ENCODE results near the gene PTMA.
A peak's percentile ranks its signal among the peaks of the same experiment; 100 is the strongest.
"Not testable (repeated sequence)": the region's sequence is repeated elsewhere in the genome, so short reads cannot be mapped to it uniquely, and the experiment has no call there.

PTMA gene, protein sequence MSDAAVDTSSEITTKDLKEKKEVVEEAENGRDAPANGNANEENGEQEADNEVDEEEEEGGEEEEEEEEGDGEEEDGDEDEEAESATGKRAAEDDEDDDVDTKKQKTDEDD

DNA sequence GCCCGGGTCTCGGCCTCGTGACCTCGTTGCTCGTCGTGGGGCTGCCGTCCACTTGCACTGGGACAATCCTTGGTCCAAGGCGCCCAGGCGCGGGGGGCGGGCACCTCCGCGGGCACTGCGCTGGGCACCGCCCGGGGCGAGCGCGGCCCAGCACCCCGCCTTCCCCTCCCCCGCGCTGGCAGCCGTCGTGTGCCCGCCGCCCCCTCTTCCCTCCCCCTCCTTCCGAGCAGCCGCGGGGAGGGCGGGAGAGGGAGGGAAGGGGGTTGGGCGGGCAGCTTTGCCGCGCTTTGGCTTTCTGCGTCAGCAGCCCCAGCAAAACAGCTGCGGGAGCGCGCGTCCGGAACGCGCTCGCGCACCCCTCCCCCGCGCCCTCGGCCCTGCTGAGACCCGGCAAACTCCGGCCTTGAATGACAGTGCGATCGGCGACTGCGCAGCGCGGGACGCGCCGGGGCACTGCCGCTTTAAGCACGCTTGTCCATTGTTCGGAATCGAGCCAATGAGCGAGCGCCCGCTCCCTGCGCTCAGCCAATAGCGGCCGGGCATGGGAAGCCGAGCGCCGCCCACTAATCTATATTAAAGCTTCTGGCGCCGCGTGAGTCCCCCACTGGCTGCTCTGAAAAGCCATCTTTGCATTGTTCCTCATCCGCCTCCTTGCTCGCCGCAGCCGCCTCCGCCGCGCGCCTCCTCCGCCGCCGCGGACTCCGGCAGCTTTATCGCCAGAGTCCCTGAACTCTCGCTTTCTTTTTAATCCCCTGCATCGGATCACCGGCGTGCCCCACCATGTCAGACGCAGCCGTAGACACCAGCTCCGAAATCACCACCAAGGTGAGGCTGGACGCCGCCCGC lies at the start of gene PTMA:
TSS of gene PTMA (plus strand) at position 599 of the 846 bp plus-strand sequence. CDS start at position 781, 182 bp downstream.
- DNase-seq, result peak; percentile 97

DNA sequence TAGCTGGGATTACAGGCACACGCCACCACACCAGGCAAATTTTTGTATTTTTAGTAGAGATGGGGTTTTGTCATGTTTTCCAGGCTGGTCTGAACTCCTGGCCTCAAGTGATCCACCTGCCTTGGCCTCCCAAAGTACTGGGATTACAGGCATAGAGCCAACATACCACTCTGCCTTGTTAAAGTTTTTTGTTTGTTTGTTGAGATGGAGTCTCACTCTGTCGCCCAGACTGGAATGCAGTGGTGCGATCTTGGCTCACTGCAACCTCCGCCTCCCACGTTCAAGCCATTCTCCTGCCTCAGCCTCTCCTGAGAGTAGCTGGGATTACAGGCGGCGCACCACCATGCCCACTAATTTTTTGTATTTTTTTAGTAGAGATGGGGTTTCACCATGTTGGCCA lies 48.3 kb upstream of the PTMA start:
- DNase-seq, result not testable (repeated sequence)

DNA sequence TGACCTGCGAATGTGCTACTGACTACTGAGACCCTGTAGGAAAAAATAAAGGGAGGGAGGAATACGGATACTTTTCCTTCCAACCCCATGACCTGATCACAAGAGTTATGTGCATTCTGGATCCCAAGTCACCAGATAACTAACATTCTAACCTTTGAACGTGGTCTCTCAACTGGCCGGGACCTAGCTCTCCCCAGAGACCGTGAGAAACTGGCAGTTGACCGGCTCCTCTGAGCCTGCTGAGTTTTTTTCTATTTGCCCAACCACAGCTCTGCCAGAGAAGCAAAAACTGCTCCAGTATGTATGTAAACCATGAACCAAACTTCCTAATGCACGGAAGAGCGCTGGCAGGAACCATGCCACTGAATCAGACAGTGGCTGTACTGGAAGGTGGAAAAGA lies 47.5 kb upstream of the PTMA start:
- no peak for DNase-seq

DNA sequence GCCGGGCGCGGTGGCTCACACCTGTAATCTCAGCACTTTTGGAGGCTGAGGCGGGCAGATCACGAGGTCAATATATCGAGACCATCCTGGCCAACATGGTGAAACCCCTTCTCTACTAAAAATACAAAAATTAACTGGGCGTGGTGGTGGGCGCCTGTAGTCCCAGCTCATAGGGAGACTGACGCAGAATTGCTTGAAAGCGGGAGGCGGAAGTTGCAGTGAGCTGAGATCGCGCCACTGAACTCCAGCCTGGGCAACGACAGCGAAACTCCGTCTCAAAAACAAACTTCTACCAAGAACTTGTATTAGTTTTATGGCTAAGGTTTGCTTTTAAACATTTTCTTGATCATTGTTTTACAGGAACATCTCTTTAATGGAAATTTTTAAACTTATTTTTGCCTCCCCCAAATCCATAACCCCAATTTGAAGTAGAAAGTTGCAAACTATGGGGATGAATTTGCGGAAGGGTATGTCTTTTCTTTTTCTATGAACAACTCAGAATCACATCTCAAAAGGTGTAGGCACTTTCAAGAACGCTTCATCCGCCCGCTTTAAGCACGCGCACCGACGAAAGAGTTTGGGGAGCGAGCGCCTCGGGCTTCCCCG lies 46.8 kb upstream of the PTMA start:
- DNase-seq, result no peak

DNA sequence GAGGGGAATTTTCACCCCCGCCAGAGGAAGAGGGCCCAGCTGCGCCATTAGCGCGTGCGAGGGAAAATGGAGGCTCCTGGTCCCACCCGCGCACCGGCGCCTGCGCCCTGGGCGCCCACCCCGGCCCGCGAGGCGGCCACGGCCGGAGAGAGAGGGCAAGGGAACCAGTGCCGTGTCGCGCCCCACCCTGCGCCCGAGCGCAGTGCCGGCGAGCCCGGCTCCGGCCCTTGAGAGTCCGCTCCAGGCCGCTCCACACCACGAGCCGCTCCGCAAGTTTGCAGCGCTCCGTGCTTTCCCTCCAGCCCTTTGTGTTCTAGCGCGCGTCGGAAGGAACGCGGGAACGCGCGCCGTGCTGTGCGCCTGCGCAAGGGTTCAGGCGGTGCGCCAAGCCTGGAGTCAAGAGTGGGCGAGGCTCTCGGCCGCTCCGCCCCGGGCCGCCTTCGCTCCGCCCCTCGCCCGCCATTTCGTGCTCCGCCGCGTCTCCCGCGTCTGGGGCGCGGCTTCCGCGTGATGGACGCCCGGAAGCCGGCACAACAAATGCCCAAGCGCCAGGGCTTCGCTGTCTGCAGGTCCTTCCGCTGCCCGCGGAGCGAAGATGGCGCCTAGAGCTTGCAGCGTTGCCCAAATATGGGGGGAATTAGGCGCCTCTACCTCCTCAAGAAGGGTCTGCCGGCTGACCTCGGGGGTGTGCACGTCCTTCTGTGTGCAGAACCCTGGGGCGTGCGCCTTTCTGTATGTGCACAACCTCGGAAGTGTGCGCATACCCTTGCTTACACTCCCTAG lies 46.1 kb upstream of the PTMA start:
- no peak for DNase-seq

DNA sequence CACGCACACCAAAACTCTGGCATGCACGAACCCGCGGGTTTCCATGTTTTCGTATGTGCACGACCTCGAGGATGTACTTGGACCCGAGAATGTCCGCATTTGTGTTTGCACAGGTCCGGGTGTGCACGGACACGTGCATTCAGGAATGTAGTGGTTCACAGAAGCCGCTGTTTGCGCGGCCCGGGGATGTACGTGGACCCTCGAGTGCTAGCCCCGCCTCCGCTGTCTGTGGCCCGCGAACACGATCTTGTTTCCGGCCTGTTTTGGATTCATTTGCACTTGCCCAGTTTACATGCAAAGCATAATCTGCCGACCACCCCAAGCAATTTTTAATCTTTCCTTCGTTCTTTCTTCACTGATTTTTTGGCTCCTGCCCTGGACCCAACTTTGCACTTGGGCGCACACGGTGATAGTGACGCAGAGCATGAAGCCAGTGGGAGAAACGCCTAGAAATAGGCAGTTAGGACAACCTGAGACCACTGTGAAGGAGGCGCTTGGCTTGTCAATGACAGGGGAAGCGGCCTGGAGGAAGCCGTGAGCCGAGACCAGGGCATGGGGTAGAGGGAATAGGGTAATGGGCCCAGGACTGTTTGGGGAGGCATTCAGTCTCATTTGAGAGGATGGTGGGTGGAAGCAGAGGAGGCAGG lies 45.4 kb upstream of the PTMA start:
- no peak for DNase-seq

DNA sequence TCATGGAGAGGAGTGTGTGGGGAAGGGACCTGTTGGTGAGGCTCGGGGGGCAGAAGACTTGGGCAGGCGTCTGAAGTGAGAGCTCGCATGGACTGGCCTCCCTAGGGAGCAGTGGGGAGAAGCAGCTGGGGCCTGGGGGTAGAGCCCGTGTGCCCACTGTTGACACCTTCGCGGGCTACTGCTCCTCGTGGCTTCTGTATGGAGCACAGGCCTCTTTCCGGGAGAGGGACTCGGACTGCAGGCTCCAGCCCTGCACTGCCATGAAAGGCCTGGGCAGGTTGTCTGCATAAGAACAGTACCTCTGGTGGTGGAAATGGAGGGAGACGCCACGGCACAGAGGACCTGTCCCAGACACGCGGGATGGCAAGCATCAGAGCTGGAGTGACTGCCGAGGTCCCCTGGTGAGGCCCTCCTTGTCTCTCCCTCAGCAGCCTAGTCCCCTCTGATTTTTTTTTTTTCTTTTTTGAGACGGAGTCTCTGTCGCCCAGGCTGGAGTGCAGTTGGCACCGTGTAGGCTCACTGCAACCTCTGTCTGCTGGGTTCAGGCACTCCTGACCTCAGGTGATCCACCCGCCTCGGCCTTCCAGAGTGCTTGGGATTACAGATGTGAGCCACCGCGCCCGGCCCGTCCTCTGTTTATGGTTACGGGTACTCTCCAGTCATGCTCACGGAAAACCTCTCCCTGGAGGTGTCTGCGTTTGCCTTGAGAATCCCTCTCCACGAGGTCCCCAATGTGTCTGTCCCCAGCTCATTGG lies 44.7 kb upstream of the PTMA start:
- no peak for DNase-seq

DNA sequence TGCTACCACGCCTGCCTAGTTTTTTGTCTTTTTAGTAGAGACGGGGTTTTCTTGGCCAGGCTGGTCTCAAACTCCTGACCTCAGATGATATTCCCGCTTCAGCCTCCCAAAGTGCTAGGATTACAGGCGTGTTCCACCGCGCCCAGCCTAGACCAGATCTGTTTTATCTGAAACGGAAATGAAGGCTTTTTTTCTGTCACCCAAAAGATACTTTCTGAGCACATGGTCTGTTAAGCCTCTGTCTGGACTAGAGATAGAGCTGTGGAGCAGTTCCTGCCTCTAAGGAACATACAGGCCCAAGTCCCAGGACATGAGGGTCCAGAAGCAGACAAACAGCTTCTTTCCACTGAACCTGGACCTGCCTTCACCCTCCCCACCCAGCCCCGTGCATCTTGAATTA lies 43.6 kb upstream of the PTMA start:
- DNase-seq, result no peak

DNA sequence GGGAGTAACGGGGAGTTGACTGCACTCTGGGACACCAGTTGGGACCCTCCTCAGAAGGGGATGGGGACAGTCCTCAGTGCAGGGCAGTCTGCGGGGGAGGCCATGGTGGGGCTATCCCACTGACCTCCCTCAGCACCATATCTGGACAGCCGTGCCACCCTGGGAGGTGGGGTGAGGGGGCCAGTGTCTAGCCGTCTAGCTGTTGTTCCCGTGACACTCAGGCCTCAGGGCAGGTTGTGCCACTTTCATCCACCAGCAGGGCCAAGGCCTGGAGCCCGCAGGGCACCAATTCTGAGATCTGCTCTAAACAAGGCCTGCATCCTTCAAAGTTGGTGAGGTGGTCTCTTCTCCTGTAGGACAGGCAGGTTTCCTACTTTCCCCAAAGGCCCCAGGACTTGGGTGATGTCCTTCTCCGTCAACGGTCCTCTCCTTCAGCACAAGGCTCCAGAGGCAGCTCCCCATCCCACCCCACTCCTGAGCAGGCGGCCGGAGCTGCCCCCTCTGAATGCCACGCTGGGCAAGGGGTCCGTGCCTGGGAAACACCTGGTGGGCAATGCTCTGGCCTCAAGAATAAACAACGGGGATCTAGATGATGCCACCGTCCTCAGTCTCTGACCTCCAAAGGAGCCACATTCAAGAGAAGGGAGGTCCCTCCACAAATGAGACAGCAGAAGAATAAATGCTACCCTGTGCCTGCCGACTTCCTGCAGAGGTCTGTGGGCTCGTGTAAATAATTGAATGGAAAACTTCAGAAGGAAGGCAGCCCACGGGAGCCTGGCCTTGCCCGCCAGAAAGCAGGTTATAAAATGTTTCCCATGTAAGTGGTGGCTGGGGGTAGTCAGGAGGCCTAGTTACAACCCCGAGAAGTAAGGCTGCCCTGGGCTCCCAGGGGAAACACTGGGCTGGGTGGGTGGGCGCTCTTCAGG lies 42.8 kb upstream of the PTMA start:
- DNase-seq, result no peak

DNA sequence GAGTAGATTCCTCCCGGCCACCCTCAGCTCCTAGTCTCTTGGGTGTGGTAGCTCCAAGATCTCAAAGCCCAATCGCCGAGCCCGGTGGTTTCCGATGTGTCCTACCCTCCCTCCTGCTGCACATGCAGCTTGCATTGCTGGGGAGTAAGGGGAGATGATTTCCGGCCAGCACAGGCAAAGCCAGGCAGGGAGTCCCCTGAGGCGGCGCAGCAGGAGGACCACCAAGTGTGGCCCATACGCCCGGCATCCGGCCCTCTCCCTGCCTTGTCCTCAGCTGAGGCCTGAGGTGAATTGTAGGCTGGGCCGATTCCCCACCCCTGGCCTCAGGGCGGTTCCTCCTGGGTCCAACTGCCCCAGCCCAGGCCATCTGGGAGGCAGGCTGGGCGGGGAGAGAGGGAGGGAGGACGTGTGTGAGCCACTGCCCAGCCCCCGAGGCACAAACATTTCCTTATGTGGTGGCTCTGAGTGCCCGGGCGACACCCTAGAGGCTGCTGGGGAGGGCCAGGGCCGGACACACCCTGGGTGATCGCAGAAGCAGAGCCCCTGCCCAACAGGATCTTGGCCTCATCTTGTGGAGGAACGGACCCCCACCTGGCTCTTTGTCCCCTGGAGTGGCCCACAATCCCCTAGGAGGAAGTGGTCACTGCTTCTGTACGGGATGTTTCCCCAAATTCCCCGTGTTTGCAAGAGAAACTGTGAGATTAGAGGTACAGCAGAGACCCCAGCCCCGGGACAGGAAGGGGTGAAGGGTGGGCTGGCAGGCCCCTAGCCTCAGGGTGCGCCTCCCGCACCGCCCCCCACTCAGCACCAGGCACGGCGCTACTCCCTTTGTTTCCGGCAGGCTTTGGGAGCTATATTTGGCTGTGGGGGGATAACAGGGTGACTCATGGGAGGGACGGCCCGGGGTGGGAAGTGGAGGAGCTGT lies 41.9 kb upstream of the PTMA start:
- no peak for DNase-seq

DNA sequence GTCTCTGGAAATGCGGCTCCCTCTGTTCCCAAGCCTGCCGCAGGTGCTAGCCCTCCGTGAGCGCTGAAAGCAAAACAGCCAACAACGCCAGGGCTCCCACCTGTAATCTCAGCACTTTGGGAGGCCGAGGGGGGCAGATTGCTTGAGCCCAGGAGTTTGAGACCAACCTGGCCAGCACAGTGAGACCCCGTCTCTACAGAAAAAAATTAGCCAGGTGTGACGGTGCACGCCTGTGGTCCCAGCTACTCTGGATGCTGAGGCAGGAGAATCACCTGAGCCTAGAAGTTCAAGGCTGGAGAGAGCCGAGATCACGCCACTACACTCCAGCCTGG lies 41.3 kb upstream of the PTMA start:
- DNase-seq, result no peak

DNA sequence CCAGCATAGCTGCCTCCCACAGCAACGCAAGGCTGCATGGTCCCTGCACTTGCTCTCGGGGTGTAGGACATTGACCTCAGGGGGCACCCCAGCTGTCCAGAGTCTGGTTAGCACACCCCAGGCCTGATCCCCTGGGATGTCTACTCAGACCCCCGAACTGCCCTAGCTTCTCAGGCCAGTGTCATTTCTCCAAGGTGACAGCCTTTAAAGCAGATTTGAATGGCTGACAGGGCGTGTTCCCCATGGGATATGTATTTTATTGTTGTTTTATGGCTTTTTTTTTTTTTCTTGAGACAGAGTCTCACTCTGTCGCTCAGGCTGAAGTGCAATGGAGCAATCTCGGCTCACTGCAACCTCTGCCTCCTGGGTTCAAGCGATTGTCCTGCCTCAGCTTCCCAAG lies 40.8 kb upstream of the PTMA start:
- DNase-seq, result no peak

DNA sequence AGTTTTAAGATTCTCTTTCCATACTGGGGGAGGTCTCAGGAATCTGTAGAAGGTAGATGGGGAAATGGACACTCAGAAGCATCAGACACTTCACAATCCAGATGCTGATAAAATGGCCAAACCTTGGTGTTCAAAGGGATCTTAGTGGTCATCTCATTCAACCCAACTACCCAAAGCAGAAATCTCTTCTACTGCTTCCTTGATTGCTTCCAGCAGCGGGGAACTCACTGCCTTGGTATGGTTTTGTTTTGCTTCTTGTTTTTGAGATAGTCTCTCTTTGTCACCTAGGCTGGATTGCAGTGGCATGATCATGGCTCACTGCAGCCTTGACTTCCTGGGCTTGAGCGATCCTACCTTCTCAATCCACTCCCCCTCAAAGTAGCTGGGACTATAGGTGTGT lies 39.3 kb upstream of the PTMA start:
- no peak for DNase-seq

DNA sequence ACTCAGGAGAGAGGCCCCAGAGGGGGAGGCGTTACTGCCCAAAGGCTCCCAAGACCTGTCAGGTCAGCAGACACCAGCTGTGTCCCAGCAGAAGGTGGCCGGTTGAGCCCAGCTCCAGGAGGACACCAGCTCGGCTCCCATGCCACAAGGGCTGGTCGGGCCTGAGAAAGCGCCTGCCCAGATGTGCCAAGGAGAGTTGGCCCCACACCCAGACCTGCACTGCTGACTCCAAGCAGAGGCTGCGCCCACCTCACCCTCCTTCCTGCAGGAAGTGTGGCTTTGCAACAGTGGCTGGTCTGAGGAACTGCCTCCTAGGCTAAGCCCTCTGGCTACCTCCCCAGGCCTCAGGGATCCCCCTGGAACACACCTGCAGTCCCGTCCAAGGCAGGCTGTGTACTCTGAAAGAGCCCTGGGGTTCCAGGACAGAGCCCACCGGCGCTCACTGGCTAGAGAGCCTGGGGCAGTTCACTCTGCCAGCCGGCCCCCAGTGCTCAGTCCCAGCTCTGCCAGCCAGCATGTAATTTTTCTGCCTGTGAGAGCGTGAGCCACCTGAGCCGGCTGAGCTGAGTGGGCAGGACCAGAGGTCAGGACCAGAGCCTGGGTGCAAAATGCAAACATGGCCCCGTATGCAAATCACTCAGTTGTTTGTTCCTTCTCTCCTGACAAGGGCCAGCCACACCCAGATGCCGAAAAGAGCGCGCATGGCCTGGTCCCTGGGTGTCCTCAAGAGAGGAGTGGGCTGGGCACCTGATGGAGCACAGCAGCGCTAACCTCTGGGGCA lies 36.9 kb upstream of the PTMA start:
- no peak for DNase-seq

DNA sequence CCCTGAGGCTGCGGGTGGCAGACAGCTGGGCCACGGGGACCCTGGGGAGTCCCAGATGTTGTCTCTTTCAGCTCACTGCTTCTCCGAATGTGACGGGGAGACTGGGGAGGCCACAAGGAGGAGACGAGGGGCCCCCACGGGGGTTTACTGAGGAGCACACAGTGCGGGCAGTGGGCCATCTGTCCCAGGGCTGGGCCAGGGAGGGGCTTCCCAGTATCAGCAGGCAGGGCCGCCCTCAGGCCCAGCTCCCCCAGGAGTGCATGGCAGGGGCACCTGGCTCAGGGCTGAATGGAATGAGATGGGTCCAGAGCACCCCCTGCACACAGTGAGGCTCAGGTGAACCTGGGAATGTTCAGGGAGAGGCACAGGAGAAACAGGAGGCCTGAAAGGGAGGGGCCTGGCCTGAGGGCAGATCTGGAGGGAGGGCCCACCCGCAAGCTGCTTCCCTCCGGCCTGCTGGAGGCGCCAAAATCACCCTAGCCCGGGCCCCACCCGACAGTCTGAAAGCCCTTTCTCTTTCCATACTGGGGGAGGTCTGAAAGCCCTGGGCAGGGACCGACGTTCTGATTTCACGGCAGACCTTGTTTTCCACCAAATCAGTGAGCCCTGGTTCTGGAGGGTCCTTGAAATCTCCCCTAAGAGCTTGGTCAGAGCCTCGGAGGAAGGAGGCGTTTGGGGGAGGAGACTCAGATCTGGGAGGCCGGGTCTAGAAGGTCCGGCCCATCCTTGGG lies 35.5 kb upstream of the PTMA start:
- no peak for DNase-seq

DNA sequence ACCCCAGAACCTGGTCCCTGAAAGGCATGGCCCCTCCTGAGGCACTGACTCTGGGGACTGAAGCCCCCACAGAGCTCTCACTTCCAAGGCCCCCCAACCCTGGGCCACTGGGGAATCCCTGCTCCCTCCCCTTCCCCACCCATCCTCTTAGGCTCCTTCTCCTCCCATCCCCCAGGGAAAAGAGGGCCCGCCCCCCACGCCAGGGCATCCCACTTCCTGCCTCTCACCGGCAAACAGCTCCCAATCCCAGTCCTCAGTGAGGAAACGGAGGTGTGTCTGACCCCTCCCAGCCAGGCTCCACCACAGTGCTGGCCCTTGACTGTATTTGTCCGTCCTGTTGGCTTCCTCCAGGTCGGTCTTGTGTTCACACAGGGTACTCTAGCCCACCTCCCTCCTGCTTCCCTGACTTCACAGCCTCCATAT lies 35.0 kb upstream of the PTMA start:
- no peak for DNase-seq

DNA sequence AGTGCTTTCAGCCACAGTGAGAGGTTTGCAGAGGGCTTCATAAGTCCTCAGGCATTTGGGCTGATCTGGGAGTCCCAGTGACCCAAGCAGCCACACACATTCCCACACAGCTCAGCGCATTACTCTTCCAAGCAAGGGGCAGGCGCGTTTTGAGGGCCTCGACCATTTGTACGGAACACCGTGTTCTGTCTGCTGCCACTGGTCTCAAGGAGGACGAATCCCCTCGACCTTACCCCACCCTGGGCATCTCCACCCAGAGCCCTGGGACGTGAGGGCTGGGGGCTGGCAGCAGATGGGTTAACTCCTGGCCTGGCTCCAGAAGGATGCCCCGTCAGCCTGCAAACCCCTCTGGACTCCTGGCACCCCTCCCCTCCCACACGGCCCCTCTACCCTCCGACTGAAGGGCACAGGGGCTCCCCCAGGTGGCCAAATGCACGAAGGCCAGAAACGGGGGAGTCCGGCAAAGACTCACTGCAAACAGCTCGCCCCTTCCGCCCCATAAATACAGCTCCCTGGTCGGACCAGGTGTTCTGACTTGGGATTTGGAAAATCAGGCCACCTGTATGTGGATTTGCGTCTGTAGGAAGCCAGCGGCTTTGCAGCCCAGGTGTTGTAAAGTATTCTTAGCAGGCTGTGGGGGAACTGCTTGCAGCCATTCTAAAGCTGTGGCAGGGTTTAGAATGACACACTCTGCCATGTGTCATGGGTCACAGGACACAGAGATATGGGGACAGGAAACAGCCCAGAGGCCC lies 33.6 kb upstream of the PTMA start:
- peak; percentile 17 for DNase-seq

DNA sequence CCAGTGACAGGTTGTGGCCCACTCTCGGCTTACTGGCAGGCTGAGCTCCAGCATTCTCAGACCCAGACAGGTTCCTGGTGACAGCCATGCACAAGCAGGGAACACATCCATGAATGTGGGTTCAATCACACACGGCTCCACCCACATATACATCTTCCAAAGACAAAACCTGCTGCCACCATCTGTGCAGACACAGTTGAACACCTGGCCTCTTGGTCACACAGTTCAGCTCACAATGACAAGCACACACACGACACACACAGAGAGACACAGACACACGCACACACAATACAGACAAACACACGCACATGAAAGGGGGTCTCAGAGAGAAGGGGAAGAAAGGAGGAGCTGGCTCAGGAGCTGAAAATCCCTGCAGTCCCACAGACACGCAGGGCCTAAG lies 32.1 kb upstream of the PTMA start:
- DNase-seq, result no peak
